AG09319 (cell line): Measurements from ENCODE around the gene PCDHA3.
"Not testable (repeated sequence)": the region's sequence is repeated elsewhere in the genome, so short reads cannot be mapped to it uniquely, and the experiment has no call there.

Source experiments
- DNase-seq: peaks from one replicate; pipeline ENCODE4 v3.0.0-alpha.2; 2010; ENCODE audit warnings: low read depth; ENCODE audit errors: extremely low read depth
- CTCF ChIP-seq: IDR thresholded peaks from 2 replicates; pipeline ENCODE4 v1.5.1; 2011; ENCODE audit warnings: low read depth, mild to moderate bottlenecking, inconsistent platforms, low read length, moderate library complexity

PCDHA3 gene

DNA sequence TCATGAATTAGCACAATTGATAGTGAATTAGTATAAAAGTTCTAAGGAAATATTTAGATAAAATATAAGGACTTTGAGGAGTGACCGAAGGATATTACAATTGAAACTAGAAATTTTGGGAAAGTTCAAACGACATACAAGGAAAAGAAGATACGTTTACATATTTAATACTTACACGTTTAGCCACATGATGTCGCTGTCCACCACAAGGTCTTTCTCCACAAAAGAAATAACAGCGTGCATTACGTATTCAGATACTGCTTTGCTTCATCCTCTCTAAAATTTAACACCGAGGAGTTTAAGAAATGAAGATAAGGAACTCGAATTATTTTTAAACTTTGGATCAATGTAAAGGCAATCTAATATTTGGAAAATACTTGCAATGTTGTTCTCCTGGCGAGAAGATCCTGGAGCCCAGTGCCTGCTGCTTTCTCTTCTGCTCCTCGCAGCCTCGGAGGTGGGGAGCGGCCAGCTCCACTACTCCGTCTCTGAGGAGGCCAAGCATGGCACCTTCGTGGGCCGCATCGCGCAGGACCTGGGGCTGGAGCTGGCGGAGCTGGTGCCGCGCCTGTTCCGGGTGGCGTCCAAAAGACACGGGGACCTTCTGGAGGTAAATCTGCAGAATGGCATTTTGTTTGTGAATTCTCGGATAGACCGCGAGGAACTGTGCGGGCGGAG is at the start of gene PCDHA3:
PCDHA3 (plus strand) TSS at position 242 of the 678 bp plus-strand sequence.
- DNase-seq = no peak
- TF ChIP-seq CTCF = no peak; the same call in 1 of the 2 replicates

DNA sequence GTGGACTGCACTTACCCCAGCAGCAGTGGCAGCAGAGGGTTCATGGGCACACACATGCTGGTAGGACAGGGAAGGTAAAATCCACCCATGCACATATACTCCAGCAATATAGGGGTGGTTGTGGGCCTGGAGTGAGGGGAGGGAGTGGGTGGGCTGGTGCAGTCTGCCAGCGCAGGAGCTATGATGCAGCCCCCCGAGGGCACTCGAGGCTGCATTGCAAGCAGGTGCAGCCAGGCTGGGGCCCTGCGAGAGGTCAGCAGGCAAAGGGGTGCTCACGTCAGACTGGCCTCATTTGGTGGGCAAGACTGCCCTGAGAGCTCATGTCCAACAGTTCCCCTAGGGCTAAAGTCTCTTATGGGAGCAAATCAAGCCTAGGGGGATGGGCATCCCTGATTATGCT is 47.3 kb upstream of the PCDHA3 start:
- DNase-seq = no peak
- no peak for TF ChIP-seq CTCF

DNA sequence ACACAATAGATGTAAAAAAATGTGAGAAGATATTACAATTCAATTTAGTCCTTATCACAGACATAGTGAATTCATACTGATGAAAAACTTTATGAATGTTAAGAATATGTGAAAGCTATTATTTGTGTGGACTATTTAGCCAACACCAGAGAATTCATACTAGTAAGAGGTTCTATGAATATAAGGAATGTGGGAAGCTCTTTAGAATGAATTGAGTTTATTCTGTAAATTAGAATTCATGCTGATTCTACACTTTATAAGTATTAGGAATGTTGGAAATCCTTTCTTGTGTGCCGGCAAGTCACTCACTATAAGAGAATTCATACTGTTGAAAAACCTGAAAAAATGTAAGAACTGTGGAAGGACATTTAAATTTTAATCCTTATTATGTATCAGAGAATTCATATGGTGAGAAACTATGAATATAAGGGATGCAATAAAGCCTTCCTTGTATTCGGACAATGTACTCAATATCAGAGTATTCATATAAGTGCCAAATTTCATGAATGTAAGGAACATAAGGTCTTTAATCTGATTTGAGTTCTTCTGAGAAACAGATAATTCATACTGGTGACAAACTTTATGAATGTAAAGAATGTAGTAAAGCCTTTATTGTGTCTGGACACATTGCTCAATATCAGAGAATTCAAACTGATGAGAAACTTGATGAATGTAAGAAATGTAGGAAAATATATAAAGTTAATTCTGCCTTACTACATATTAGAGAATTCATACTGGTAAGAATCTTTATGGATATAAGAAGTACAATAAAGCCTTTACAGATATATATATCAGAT is 36.5 kb upstream of the PCDHA3 start:
- no peak for TF ChIP-seq CTCF
- no peak for DNase-seq

- no peak for DNase-seq
- TF ChIP-seq CTCF = no peak
Measured at GRCh38 chr5:140767444-140767843, 33.4 kb upstream of the PCDHA3 start.

- DNase-seq = no peak
- TF ChIP-seq CTCF = no peak
Measured at GRCh38 chr5:140780512-140780911, 20.3 kb upstream of the PCDHA3 start.

DNA sequence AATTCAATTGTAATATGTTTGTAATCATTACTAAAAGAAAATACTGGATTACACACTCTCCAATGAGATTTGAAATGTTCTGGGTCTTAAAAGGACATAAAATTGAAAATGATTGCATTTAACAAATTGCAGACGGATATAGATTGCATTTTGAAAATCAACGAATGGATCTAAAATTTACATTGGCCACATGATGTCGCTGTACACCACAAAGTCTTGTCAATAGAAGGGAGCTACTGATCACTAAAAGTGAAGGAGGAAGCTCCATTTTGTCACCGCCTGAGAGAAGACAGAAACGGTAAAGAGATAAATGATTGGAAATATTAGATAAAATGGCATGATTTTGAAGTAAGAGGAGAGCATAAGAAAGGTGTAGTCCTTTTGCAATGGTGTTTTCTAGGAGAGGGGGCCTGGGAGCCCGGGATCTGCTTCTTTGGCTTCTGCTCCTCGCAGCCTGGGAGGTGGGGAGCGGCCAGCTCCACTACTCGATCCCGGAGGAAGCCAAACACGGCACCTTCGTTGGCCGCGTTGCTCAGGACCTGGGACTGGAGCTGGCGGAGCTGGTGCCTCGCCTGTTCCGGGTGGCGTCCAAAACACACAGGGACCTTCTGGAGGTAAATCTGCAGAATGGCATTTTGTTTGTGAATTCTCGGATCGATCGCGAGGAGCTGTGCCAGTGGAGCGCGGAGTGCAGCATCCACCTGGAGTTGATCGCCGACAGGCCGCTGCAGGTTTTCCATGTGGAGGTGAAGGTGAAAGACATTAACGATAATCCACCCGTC is 14.8 kb upstream of the PCDHA3 start, which contains the start of gene PCDHA1:
PCDHA1 (plus strand) TSS at position 236 of the 782 bp plus-strand sequence.
- TF ChIP-seq CTCF = no peak
- no peak for DNase-seq

DNA sequence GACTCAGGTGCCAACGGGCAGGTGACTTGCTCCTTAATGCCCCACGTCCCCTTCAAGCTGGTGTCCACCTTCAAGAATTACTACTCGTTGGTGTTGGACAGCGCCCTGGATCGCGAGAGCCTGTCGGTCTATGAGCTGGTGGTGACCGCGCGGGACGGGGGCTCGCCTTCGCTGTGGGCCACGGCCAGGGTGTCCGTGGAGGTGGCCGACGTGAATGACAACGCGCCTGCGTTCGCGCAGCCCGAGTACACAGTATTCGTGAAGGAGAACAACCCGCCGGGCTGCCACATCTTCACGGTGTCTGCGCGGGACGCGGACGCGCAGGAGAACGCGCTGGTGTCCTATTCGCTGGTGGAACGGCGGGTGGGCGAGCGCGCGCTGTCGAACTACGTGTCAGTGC is 13.4 kb upstream of the PCDHA3 start:
- not testable (repeated sequence) for DNase-seq

GRCh38 chr5:140787849-140788504 is 12.9 kb upstream of the PCDHA3 start:
- DNase-seq = not testable (repeated sequence)
